Fibroblast of peridontal ligament (primary cell): ENCODE results near the gene INTS14.
"Not testable (repeated sequence)": the region's sequence is repeated elsewhere in the genome, so short reads cannot be mapped to it uniquely, and the experiment has no call there.

Source experiments
- DNase-seq: peaks from one replicate; pipeline ENCODE4 v3.0.0-alpha.2; 2010; ENCODE audit errors: extremely low read depth

INTS14 gene

DNA sequence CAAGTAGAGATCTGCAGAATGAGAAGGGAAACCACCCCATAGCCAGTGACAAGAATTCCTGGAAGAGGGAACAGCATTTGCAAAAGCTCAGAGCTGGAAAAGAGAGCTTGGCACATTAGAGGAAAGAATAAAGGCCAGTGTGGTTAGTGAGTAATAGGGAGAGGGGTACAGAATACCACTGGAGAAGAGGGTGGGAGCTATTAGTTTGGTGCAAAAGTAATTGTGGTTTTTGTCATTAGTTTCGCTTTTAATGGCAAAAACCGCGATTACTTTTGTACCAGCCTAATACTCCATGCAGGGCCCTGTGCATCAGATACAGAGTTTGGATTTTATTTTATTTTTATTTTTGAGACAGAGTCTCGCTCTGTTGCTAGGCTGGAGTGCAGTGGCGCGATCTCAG is 20.6 kb upstream of the INTS14 start:
- DNase-seq = no peak

DNA sequence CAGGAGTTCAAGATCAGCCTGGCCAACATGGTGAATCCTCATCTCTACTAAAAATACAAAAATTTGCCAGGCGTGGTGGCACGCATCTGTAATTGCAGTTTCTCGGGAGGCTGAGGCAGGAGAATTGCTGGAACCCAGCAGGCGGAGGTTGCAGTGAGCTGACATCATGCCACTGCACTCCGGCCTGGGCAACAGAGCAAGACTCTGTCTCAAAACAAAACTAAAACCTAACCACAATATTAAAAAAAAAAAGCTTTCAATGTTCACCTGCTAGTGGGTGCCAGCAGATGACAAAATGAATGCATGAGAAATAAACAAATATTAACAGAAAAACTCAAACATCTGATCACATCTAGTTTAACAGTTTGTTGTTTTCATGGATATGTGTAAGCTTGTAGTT is 19.8 kb upstream of the INTS14 start:
- no peak for DNase-seq

DNA sequence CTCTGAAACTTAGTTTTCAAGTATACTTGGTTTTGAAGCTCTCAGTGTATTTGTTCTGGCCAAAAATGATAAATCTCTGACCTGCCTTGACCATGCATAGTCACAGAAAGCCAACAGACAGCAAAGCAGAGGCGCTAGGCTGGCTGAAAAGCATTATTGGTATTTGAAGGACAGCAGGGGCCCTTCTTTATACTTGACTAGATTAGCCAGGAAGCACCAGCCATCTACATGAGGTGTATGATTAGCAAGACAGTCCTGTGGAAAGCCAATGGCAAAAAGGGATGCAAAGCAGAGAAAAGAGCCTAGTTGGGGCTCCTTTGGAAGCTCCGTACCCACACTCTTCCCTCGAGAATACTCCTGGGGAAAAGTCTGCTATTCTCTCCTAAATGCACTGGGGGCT is 18.6 kb upstream of the INTS14 start:
- DNase-seq = no peak

DNA sequence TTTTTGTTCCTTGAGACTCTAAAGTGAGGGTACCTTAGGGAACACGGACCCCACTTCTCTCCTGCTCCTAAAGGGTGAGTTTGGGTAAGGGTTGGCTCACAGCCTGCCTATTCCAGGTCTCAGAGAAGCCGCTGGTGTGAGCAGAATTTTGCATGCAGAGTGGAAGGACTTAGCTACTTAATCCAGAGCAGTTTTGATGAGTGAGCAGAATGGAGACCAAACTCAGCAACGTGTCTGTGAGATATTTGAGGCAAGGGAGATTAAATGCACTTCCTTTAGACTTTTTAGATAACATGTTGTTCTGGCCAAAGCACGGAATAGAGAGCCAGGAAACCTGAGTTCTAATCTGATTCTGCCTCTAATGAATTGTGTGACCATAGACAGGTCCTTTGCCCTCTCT is 15.9 kb upstream of the INTS14 start:
- no peak for DNase-seq

DNA sequence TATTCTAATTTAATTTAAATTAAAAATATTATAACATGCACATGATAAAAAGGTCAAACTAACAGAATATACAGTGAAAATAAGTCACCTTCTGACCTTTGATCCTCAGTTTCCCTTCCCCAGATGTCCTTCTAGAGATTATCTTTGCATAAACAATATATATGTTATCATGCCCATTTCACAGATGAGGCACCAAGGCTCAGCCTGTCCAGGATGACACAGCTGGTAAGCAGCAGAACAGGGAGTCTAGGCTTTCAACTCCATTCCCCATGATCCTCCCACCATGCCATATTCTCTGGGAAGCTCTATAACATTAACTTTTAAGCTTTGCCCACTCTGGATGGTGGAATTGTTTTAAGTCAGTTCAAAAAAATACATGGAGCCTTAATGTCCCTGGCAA is 12.2 kb upstream of the INTS14 start:
- DNase-seq = no peak

DNA sequence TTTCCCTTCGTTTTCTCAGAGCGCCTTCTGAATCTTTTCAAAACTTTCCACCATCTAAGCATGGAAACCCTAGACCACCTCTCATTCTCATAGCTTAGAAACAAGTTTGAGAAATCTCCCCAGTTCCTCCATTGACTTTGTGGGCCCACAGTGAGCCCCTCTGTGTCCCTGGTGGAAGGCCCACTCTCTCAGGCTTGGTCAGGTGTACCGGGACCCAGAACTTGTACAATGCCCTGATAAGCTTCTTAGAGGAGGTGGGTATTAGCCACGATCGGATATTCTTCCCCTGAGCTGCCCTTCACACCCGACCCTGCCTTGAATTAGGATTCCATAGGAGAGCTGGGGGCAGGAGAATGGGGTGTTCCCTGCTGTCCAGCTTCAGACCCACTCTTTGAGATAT is 10.7 kb upstream of the INTS14 start, which contains the start of gene SLC24A1:
SLC24A1 (plus strand) TSS at position 301 of the 400 bp plus-strand sequence. CDS start 2,143 bp downstream, outside the sequence.
- no peak for DNase-seq

DNA sequence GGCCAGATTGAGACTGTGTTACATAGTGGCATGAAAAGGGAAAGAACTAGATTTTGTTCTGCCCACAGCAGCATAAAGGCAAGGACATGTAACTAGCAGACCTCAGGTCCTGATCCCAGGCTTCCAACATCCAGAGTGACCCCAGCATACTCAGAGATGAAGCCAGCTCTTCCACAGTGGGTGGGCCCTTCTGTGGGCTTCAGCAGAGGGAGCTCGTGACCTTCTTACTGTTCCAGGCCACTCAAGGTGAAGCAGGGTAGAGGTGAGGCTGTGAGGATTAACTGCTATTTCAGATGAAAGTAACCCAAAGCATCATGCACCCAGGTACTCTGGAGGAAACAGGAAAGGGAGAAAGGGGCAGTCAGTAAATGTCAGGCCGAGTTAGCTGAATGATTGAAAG is 9.9 kb upstream of the INTS14 start:
- no peak for DNase-seq

DNA sequence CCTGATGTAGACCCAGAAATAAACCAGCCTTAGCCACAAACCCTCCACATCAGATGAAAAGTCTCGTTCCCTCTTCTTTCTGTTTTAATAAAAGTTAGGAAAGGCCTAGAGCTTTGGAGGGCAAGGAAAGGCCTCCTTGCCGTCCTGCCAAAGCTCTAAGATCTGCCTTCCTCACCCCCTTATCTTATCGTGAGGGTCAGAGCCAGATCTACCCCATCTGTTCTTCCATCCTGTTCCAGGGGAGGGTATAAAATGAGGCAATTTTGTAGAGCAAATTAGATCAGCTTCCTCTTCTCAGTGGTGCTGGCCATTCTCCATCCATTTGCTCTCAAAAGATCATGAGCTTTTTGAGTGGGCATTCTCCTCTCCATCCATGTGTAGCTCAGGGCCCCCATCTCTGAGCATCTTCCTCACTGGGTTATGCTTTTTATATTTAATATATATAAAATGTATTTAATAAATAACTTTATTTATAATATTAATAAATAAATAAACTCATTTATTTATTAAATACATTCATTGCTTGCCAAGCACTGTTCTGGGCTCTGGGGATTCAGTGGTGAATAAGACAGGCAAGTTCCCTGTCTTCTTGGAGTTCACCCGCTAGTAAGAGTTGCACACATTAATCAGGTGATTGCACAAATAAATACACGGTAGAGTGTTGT is 8.8 kb upstream of the INTS14 start:
- DNase-seq = no peak

DNA sequence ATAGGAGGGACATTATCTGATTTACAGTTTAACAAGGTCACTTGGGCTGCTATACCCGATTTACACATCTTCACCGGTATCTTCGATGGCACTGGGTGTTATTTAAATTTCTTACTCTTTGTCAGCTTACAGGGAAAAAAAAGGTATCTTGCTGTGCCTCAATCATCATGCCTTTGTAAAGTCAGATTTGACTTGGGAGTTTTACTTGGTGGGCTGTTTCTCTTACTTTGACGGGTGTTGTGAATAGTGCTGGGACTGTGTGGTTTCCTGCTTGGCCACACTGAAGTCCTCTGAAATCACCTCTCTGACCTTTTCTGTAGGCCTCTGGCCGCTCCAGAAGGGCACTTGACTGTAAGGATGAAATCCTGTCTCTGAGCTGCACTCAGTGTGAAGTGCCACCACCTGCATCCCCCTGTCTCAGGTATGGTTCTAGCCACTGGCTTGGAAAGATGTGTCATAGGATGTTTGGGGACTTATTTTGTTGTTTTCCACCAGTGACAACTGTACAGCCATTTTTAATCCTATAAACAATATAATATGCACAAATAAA is 7.7 kb upstream of the INTS14 start:
- DNase-seq = no peak

DNA sequence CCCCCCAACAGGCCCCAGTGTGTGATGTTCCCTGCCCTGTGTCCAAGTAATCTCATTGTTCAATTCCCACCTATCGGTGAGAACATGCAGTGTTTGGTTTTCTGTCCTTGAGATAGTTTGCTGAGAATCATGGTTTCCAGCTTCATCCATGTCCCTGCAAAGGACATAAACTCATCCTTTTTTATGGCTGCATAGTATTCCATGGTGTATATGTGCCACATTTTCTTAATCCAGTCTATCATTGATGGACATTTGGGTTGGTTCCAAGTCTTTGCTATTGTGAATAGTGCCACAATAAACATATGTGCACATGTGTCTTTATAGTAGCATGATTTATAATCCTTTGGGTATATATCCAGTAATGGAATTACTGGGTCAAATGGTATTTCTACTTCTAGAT is 5.0 kb upstream of the INTS14 start:
- DNase-seq = not testable (repeated sequence)

DNA sequence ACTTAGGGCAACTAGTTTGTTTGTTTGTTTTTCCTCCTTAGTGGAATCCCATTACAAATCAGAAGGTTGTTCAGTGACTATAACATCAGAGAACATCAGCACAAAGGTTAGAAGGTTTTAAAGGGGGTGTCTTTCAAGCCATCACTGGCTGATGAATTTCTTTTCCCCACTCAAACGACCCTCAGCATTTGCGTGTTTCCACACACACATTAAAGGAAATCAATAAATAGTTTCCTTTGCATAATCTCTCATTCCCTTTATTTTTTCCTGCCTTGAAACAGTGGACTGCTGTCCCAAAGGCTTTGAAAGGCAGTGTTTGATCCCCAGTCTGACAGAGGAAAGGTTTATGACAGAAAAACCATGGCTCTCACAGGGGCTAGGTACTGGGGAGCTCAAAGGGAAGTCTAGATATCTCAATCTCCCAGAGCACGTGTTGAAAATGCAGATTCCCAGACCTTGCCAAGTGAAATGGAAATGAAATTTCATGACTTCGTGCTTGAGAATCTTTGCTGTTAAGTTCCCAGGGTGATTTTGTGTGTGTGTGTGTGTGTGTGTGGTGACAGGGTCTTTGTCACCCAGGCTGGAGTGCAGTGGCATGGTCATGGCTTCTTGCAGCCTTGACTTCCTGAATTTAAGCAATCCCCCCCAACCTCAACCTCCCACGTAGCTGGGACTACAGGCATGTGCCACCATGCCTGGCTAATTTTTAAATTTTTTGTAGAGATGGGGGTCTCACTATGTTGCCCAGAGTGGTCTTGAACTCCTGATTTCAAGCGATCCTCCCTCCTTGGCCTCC is 2.2 kb upstream of the INTS14 start:
- DNase-seq = no peak

DNA sequence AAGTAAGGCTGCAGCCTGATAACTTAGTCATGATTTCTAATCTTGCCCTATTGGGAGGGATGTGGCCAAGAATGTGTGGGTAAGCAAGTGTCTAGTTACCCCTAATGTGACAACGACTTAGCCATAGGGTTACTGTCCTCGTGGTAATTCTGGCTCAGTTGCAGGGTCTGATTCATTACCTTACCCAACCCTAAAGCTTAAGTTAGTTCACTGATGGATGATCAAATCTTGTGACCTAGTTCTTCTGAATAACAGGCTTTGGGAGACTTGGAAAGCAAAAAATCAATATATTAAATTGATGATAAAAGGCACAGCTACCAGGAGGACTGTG is 1.6 kb upstream of the INTS14 start:
- peak; percentile 29 for DNase-seq

DNA sequence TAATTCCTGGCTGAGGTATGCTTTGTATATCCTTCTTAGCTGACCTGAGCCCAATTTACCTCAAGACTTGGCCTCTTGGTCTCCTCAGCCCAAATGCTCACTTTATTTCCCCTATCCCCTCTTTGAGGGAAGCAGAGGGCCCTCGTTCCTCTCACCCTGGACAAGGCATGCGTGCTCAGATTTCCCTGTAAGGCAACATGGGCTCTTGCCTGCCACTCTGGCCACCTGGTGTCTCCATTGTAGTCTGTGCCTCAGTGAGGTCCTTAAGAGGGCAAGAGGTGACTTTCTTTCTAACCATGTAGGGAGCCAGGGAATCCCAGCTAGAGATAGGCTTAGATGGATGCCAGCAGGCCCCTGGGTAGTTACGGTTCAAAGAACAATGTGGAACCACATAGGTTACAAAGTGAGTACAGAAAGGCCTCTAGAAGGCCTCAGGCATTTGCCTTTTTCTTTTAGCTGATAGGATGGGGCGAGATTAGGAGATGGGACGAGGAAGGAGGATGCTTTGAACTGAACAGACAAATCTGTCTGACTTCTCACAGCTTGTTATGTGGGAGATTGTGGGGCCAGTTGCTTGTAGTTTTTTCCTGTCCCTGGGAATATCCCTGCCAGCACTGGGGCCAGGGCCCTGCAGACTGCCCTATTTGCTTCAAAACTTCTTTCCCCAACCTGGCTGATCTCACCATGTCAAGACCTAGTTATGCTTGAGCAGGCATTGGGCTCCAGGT is 1.1 kb upstream of the INTS14 start:
- DNase-seq = no peak

DNA sequence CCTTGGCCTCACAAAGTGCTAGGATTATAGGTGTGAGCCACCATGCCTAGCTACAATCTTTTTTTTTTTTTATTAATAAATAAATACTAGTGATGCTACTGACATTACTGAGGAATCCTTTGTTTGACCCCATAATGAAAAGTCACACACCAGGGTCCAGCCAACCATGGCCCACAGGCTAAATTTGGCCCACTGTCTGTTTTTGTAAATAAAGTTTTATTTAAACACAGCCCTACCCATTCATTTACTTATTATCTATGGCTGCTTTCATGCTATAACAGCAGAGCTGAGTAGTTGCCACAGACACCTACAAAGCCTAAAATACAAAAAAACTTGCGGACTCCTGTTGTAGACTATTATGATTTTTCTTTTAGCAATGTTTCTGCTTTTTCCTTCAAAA is 7.4 kb downstream of the INTS14 start:
- DNase-seq = no peak

DNA sequence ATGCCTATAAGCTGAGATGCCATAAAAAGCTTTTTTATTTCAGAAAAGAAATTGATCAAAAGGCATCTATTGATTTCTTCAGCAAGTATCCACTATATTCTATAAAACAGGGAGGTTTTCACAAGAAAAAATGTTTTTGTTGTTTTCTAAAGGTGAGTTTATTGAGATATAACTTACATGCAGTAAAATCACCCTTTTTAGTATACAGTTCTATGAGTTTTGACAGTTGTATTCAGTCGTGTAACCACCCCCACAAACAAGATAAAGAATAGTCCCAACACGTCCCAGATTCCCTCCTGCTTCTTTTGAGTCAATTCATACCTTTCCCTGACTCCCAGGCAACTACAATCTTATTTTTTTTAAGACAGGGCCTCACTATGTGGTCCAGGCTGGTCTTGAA is 7.8 kb downstream of the INTS14 start:
- no peak for DNase-seq

DNA sequence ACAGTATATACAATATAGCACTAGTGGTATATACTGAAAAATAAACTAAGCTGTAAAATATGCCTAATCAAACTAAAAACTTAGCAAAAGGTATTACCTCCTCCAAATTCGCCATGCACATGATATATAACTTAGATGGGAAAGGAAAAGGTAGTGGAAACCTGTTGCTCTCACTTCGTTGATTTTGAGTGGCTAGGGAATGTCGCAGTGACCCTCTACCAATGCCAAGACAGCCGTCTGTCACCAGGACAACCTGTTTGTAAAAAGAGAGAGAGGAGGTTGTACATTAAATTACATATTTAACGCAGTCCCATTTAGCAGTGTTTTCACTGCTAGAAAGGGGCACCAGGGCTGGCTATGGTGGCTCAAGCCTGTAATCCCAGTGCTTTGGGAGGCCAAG is 11.3 kb downstream of the INTS14 start:
- no peak for DNase-seq

DNA sequence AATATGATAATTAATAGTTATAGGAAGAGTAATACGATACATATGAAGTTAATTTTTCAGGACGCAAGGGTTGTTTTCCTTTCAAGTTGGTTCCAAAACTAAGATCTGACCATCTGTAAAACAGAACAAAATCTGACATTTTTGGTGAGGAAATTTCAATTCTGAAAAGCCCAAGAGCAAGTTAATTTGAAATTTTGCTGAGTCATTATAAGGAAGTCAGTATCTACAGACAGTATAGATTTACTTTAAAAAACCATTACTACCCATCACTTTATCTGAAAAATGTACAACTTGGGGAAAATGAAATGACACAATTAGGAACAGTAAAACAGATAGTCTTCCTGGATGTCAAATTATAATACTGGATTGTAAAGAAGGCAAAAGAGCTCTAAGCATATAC is 12.5 kb downstream of the INTS14 start:
- no peak for DNase-seq

DNA sequence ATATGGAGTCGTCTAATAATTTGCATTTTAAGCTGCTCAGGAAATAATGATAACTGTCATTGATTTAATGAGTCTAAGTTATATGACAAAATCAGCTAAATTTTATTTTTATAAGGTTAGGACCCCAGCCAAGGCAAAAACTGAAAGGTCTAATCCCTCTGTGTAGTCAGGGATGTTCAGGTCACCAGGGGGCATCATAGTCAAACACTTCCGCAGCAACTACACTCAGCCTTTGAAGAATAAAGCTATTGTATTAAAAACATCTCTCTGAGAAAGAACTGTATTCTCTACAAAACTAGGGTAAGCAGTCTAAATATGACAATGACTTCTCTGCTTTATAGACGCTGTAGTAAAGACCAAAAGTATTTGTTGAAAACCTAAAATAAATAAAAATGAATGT is 15.0 kb downstream of the INTS14 start:
- peak; percentile 23 for DNase-seq

DNA sequence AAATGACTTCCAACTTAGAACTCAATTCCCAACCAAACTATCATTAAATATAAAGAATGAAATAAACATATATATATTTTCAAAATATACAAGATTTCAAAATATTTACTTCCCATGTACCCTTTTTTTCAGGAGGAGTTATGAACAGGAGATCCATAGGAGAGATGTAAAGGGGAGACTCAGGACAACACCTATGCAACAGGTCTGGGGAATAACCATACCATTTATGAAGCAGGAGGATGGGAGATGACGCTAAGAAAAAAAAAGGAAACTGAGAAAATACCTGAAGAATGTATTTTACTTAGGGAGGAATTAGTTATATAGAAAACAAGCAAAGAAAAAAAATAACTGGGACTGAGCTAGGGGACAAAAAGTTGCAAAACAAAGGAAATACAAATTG is 23.8 kb downstream of the INTS14 start:
- no peak for DNase-seq

DNA sequence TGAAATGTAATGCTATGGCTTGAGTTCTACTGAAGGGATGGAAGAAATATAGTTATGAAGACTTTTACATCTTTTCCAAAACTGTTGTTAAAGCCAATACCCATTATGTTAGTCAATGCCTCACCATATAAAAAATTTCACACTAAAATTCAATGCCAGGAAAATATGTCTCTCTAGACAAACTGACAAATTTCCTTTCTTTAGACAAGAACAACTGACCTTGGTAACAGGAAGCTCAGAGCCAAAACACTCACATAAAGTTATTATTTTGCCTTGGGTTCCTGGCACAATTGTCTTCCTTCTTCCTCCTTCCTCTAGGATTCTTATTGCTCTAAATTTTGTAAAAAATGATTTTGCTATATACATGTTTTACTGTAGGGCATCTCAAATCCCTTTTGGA is 26.7 kb downstream of the INTS14 start:
- DNase-seq = no peak

DNA sequence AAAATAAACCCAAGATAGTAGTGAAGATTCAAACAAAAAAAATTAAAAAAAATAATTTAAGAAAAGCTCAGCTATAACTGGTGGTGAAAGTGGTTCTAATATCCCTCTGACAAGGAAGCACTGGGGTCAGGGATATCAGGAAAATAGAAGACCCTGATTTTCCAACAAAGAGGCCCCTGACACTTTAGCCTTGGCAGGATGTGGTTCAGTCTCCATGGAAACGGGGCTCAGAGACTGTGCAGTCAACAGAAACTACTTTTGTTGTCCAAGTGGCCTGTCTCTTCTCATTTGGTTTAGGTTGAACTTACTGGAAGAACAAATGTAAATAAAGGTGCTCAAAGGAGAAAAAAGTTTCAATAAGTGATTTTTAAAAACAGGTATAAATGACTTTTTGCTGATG is 27.2 kb downstream of the INTS14 start:
- DNase-seq = no peak

DNA sequence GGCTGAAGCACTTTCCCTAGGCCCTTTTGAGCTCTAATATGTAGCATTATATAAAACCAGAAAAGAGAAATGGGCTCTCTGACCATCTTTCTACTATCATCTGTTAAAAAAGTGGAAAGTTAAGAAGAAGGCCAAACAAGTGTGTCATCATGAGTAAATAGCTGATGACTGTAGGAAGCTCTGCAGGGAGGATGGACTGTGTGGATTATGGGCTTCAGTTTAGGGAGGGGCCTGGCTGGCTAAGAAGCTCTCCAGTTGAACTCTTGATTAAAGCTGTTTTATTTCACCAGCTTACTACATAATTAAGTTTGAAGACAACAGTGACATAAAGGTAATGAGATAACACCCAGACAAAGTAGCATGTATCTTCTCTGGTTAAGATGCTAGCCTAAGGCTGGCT is 30.6 kb downstream of the INTS14 start:
- DNase-seq = peak; percentile 69

DNA sequence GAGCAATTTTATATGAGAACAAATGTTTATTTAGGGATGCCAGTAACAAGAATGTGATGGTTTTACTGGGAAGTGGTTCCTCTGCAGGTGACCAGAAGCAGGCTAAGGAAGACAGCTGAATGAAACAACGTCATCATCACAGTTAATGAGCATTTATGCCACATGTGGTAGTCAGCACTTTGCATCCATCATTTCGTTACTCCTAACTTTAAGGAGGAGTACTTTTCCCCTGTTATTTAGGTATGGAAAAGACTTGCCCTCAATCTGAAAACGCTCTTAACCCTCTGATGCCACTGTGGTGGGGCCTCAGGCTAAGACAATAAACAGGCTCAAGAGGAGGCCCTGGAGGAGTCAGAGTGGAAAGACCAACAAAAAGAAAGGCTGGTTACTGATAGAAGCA is 31.2 kb downstream of the INTS14 start:
- no peak for DNase-seq
